DLD1 (cell line): ENCODE data around the gene ENGASE.

Experiments
- in situ Hi-C: cut with HindIII; loops from 2 replicates; pipeline ENCODE4 v1.10.0; 2017; ENCODE audit warnings: low sequenced_read_pairs

ENGASE gene, protein sequence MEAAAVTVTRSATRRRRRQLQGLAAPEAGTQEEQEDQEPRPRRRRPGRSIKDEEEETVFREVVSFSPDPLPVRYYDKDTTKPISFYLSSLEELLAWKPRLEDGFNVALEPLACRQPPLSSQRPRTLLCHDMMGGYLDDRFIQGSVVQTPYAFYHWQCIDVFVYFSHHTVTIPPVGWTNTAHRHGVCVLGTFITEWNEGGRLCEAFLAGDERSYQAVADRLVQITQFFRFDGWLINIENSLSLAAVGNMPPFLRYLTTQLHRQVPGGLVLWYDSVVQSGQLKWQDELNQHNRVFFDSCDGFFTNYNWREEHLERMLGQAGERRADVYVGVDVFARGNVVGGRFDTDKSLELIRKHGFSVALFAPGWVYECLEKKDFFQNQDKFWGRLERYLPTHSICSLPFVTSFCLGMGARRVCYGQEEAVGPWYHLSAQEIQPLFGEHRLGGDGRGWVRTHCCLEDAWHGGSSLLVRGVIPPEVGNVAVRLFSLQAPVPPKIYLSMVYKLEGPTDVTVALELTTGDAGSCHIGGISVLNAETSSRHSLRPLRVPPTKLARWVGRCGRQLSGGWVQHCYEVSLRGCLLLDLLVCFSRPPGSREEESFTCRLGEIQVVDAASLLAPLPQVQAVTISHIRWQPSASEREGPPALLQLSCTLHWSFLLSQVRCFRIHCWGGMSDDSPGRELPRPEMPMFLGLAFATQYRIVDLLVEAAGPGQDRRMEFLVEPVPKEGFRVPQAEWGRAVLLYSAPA

DNA sequence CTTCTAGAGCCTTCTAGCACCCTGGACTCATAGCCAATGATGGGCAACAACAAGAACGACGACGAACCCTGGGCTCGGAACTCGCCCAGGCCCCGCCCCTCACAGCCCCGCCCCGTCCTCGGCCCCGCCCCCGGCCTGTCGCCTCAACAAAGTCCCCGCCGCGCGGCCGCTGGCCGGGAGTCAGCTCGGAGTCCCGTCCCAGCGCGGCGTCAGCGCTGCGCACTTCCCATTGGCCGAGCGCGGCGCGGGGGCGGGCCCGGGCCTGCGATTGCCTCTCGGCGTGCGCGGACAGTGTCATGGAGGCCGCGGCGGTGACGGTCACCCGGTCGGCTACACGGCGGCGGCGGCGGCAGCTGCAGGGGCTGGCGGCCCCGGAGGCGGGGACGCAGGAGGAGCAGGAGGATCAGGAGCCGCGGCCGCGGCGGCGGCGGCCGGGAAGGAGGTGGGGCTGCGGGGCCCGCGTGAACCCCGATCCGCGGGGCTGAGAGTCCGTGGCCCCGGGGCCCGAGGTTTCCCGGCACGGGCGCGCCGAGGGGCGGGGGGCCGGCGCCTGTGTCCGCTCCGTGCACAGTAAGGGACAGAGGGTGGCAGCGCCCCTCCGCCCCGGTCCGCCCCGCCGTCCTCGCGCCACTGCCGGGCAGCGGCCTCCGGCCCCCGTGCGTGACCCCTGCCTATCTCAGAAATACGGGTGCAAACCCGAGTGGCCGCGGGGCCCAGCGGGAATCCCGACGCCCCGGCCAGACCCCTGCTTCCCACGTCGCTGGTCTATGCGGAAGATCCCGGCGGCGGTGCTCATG, at the start of gene ENGASE:
Gene ENGASE, plus strand, starts transcription at position 176 of the 797 bp plus-strand sequence. Its CDS starts 121 bp downstream, at position 297.
- in situ Hi-C loops, result no loop called here

DNA sequence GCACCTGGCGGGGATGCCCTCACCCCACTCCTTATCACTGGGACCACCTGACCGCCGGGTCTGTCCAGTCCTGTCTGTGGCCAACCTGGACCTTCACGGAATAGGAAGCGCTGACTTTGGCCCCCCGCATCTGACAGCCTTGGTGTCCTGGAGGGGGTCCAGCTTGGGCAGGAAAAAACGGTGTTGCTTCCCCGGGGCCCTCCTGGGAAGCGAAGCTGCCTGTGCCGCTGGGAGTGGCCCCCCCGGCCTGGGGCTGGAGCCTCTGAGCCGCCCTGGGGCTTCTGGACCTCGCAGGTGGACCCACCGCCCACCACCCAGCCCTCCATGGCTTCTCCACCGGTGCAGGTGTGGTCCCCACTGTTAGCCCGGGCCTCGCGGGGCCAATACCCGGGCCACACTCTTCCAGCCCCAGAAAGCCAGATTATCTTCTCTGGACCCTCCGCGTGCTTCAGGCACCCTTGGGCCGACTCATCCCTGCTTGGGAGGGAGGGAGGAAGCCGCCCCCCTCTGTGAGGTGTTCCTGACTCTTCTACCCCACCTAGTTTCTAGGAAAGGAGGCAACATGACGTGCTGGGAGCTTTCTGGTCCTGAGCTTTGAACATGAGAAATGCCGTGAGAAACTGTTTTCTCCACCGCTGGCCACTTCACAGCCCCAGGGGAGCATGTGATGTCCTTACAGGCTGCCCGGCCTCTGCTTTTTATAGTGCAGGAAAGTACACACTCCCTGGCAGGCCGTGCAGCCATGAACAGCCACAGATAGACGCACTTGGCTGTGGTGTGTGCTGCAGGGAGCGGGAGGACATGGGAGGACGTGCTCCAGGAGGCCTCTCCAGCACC, 49.5 kb upstream of the ENGASE start:
- in situ Hi-C loops, result loop anchor here (25.0 kb wide), 1 partner anchor 337 kb away; no protein-coding TSS in a partner anchor

- in situ Hi-C loops, result loop anchor here (25.0 kb wide), 1 partner anchor 336 kb away; no protein-coding TSS in a partner anchor
These were observed 48.0 kb upstream of the ENGASE start for GRCh38 chr17:79026376-79027273.

DNA sequence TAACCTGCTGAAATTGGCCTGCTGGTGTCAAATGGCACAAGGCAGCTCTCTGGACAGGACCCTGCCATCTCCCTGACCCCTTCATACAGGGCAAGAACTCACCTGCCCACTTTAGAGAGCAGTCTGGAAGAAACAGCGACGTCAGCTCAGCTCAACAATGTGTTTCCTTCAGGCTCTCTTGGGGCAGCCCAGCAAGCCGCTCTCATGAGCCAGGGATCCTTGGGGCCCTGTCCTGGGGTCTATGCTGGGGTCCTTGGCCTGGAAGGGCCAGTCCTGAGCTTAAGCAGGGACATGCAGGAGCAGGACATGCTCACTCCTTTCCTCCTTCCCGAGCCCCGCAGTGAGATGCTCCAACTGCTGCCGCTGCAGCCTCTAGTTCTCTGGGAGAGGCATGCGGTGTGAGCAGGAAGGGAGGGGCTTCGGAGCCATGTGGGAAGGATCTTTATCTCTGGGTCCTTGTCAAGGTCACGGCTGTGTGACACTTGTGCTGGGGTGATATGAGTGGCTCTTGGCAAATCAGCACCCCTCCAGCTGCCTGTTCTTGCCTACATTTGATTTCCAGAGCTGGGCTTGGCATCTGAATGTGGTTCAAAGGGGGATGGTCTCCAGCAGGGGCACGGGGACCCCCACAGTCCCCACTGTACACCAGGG, 47.2 kb upstream of the ENGASE start:
- in situ Hi-C loops, result loop anchor here (25.0 kb wide), 1 partner anchor 335 kb away; no protein-coding TSS in a partner anchor

- in situ Hi-C loops, result loop anchor here (25.0 kb wide), 1 partner anchor 334 kb away; no protein-coding TSS in a partner anchor
These were observed 46.6 kb upstream of the ENGASE start for GRCh38 chr17:79027925-79028491.

DNA sequence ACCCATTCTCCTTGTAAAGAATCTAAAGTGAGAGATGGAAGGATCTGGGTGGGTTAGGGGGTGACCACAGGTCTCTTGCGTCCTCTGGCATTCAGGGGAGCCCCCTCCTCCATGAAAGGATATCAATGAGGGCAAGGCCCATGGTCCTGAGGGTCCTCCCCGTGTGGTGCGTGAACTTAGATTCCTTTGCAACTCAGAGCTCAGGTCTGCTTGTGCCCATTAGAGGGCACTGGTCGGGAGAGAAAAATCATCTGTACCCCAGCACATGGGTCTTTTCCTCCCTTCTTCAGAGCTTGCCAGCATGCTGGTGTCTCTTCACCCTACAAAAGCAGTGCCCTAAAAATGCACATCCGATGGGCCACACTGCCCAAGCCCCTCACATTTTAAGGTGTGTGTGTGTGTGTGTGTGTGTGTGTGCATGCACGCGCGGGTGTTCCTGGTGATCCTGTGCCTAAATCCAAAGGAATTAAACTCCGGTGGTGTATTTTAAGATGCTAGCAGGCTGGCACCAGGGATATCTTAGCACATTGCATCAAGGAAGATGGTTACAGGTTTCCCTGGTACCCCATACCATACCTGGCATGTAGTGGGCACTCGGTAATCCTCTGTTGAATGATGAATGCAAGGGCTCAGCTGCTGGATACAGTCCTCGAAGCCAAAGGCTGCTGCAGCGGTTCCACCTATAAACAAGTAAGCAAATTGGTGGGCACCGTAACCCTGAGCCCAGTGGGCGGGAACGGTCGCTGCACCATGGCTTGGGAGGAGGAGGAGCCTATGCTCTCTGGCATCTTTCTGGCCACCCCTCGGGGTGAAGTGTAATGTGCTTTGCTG, 45.9 kb upstream of the ENGASE start:
- in situ Hi-C loops, result loop anchor here (25.0 kb wide), 1 partner anchor 334 kb away; no protein-coding TSS in a partner anchor

- in situ Hi-C loops, result loop anchor here (25.0 kb wide), 1 partner anchor 333 kb away; no protein-coding TSS in a partner anchor
These were observed 45.2 kb upstream of the ENGASE start for GRCh38 chr17:79029327-79030009.

GRCh38 chr17:79030636-79031035, 44.0 kb upstream of the ENGASE start:
- in situ Hi-C loops, result loop anchor here (25.0 kb wide), 1 partner anchor 332 kb away; no protein-coding TSS in a partner anchor

- in situ Hi-C loops, result loop anchor here (25.0 kb wide), 1 partner anchor 330 kb away; no protein-coding TSS in a partner anchor
These were observed 42.4 kb upstream of the ENGASE start for GRCh38 chr17:79031996-79032875.

- in situ Hi-C loops, result loop anchor here (25.0 kb wide), 1 partner anchor 329 kb away; no protein-coding TSS in a partner anchor
These were observed 41.5 kb upstream of the ENGASE start for GRCh38 chr17:79033046-79033616.

DNA sequence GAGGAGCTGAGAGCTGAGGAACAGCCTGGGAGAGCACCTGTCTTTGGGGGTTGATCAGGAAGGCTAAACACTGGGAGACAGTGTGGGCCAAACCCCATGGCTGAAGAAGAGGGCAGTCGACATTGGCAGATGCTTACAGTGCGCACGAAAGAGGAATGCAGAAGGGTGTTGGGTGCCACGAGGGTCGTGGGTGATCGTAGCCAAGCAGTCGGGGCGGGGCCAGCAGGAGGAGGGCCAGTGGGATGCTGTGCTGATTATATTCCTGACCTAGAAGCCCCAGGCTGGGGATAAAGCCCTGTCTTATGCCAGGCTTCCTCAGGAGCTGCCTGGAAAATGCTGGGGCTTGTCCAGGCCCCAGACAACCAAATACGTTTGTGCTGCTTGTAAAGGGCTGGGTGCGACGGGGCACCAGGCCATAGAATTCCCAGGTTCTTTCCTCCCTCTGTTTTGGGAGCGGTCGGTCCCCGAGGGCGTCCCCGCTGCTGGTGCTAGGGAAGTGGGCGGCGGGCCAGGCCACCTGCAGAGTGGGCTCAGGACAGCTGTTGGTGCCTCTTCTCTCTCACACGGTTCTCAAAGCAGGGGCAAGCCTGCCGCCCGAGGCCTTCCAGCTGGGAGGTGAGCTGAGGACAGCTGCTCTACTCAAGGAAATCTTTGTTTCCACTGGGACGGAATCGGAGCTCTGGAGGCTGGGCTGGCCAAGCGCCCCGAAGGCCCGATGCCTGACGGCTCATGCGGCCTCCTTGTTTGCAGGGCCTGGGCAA, 40.7 kb upstream of the ENGASE start:
- in situ Hi-C loops, result loop anchor here (25.0 kb wide), 1 partner anchor 328 kb away; no protein-coding TSS in a partner anchor

GRCh38 chr17:79034931-79035485, 39.6 kb upstream of the ENGASE start:
- in situ Hi-C loops, result loop anchor here (25.0 kb wide), 1 partner anchor 327 kb away; no protein-coding TSS in a partner anchor

GRCh38 chr17:79035686-79036085, 38.9 kb upstream of the ENGASE start:
- in situ Hi-C loops, result loop anchor here (25.0 kb wide), 1 partner anchor 327 kb away; no protein-coding TSS in a partner anchor

DNA sequence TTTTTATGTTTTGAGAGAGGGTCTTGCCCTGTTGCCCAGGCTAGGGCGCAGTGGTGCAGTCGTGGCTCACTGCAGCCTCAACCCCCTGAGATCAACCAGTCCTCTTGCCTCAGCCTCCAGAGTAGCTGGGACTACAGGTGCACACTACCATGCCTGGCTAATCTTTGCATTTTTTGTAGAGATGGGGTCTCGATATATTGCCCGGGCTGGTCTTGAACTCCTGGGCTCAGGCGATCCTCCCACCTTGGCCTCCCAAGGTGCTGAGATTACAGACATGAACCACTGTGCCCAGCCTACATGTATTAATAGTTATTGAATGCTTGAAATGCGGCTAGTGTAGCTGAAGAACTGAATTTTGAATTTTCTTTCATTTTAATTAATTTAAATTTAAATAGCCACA, 38.4 kb upstream of the ENGASE start:
- in situ Hi-C loops, result loop anchor here (25.0 kb wide), 1 partner anchor 326 kb away; no protein-coding TSS in a partner anchor
